ENCODE data around the gene MTRF1L.

The MTRF1L gene

GRCh38 chr6:152980656-152981055 lies 21.9 kb downstream of the MTRF1L start:
- TF ChIP-seq, protein P1, sequence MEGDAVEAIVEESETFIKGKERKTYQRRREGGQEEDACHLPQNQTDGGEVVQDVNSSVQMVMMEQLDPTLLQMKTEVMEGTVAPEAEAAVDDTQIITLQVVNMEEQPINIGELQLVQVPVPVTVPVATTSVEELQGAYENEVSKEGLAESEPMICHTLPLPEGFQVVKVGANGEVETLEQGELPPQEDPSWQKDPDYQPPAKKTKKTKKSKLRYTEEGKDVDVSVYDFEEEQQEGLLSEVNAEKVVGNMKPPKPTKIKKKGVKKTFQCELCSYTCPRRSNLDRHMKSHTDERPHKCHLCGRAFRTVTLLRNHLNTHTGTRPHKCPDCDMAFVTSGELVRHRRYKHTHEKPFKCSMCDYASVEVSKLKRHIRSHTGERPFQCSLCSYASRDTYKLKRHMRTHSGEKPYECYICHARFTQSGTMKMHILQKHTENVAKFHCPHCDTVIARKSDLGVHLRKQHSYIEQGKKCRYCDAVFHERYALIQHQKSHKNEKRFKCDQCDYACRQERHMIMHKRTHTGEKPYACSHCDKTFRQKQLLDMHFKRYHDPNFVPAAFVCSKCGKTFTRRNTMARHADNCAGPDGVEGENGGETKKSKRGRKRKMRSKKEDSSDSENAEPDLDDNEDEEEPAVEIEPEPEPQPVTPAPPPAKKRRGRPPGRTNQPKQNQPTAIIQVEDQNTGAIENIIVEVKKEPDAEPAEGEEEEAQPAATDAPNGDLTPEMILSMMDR (IDR thresholded peaks at IDR 0.05; ENCODE audit: low read depth, low read length), result no peak
- no peak for DNase-seq (ENCODE audit: extremely low read depth, low read depth)

- TF ChIP-seq, protein P1 (IDR thresholded peaks at IDR 0.05; ENCODE audit: low read depth, low read length), result no peak
Measured at GRCh38 chr6:152979116-152979515, 23.4 kb downstream of the MTRF1L start.

DNA sequence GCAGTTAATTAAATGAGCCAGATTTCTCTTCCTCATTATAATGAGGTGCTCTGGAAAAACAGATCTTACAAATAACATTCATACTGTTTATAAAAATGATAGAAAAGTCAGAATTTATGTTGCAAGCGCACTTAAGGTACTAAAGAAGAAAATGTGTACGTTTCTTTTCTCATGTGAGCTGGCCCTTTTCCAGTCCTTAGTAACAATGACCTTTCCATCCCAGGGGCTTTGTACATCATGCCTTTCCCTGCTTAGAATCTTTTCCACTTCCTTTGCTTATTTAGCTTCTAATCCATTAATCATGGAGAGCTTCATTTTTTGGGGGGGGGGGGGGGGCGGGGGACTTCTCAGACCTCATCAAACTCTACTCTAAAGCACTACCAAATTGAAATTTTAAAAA lies 24.5 kb downstream of the MTRF1L start:
- DNase-seq (ENCODE audit: extremely low read depth, low read depth), result no peak
- TF ChIP-seq, protein P1 (IDR thresholded peaks at IDR 0.05; ENCODE audit: low read depth, low read length), result no peak

More at GRCh38 chr6:152979116-152979515, 23.4 kb downstream of the MTRF1L start:
- no peak for DNase-seq (ENCODE audit: extremely low read depth, low read depth)

GRCh38 chr6:152977556-152977955 lies 25.0 kb downstream of the MTRF1L start:
- DNase-seq (ENCODE audit: extremely low read depth, low read depth), result no peak
- TF ChIP-seq, protein P1 (IDR thresholded peaks at IDR 0.05; ENCODE audit: low read depth, low read length), result no peak

DNA sequence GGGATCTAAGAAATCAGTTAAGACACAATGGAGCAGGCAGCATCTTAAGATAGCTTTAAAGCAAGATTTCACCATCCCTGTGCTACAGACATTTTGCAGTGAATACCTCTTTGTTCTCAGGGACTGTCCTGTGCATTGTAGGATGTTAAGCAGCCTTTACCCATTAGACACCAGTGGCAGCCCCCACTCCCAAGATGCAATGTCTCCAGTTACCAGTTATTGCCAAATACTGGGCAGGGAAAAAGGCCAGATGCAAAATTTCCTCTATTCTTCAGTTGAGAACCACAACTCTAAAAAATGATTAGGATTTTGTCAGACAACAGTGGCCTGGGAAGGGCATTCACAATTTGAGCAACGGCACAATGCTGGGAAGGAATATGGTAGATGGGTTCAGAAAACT lies 25.8 kb downstream of the MTRF1L start:
- TF ChIP-seq, protein P1 (IDR thresholded peaks at IDR 0.05; ENCODE audit: low read depth, low read length), result no peak
- no peak for DNase-seq (ENCODE audit: extremely low read depth, low read depth)

DNA sequence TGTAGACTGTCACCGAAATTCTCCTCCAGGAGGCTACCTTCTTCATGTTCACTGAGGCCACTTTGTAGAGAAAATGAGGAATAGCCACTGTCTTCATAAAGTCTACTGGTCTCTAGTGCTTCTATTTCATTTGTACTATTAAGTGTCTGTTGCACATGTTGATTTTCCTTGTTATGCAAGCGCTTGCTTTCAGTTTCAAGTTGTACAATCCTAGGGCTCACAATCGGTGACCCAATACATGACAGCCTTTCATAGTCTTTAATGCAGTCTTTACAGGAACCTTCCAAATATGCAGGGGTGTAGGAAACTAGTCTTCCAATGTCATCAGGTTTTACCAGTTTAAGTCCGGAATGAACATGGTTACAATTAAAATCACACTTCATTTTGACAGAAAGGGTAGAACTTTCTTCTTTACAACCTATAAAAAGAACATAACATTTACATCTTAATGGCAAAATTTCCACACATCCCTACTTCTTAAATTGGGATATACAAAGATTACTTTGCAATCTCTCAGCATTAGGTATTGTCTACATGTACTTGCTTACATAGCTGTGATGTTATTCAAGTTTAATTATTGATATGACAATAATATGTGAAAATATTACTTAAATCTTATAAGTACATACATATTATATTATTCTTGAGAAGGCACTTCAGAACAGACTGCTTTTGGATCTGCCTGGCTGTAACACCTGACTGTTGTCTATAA lies 27.1 kb downstream of the MTRF1L start:
- TF ChIP-seq, protein P1 (IDR thresholded peaks at IDR 0.05; ENCODE audit: low read depth, low read length), result no peak
- DNase-seq (ENCODE audit: extremely low read depth, low read depth), result no peak

DNA sequence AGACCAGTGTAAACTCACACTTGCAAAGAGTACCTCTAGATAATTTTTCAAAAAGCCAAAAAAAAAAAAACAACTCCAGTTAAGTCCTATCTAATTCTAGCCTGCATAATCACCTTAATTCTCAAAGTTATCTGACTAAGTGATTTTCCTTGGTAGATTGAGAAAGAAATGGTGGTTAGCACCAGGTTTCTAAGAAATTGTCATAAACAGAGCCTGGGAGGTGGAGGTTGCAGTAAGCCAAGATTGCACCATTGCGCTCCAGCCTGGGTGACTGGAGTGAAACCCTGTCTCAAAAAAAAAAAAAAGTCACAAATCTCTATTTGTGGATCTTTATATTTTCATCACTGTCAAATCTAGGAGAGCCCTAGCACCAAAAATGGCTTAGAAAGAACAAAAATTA lies 28.6 kb downstream of the MTRF1L start:
- no peak for DNase-seq (ENCODE audit: extremely low read depth, low read depth)
- TF ChIP-seq, protein P1 (IDR thresholded peaks at IDR 0.05; ENCODE audit: low read depth, low read length), result no peak

All from AG09319 (cell line).